Osteoblast (primary cell): ENCODE measurements around the gene CHMP4A. TPM values are rescaled to one million over a fixed set of nuclear protein-coding genes. Genes with fewer than 3 reads are reported as not detected.
A peak's percentile ranks its signal among the peaks of the same experiment; 100 is the strongest.

Source experiments
- DNase-seq: peaks from one replicate; pipeline ENCODE4 v3.0.0; 2011; ENCODE audit warnings: low spot score, mixed read lengths; ENCODE audit not compliant: insufficient read length; ENCODE audit errors: missing footprints
- H2AFZ ChIP-seq: 2 replicates; pipeline ENCODE4 v1.6.0; 2011; ENCODE audit warnings: mild to moderate bottlenecking, low read length
- H3K27ac ChIP-seq: 2 replicates; pipeline ENCODE4 v1.5.1; 2011; ENCODE audit warnings: mild to moderate bottlenecking, low read depth, low read length, moderate library complexity
- H3K27me3 ChIP-seq: 2 replicates; pipeline ENCODE4 v1.6.0; 2012; ENCODE audit warnings: mild to moderate bottlenecking, control low read depth, inconsistent platforms, low read length, moderate library complexity; ENCODE audit not compliant: insufficient read depth
- H3K36me3 ChIP-seq: 2 replicates; pipeline ENCODE4 v1.5.1; 2011; ENCODE audit warnings: mild to moderate bottlenecking, low read length, control low read depth, moderate library complexity; ENCODE audit not compliant: insufficient read depth
- H3K4me1 ChIP-seq: 2 replicates; pipeline ENCODE4 v1.5.1; 2011; ENCODE audit warnings: mild to moderate bottlenecking, low read length, control low read depth, moderate library complexity; ENCODE audit not compliant: insufficient read depth
- H3K4me2 ChIP-seq: 2 replicates; pipeline ENCODE4 v1.6.0; 2011; ENCODE audit warnings: mild to moderate bottlenecking, low read length; ENCODE audit not compliant: insufficient read depth
- H3K4me3 ChIP-seq: fragments of 200-600 bp; sonication (generic); 3 replicates; pipeline ENCODE4 v1.5.1; 2012; ENCODE audit warnings: mild to moderate bottlenecking, low read length, inconsistent platforms; ENCODE audit not compliant: insufficient read depth
- H3K79me2 ChIP-seq: 2 replicates; pipeline ENCODE4 v1.6.0; 2012; ENCODE audit warnings: mild to moderate bottlenecking, low read length, control low read depth, inconsistent platforms; ENCODE audit not compliant: insufficient read depth
- H3K9me3 ChIP-seq: 2 replicates; pipeline ENCODE4 v1.5.1; 2011; ENCODE audit warnings: low read depth, low read length, control low read depth
- H4K20me1 ChIP-seq: 2 replicates; pipeline ENCODE4 v1.6.0; 2012; ENCODE audit warnings: mild to moderate bottlenecking, low read length, control low read depth; ENCODE audit not compliant: insufficient read depth
- CTCF ChIP-seq: IDR thresholded peaks from 2 replicates; pipeline ENCODE4 v1.5.1; 2011; ENCODE audit warnings: mild to moderate bottlenecking, low read depth, low read length, moderate library complexity; ENCODE audit errors: extremely low read depth
- total RNA-seq: library from RNA; depleted of rRNA; stranded (reverse); fragments of >200 nt; gene quantifications from 2 replicates; pipeline ENCODE4 v1.2.3, GENCODE V29; 2012

CHMP4A gene
- total RNA-seq, 1 donor, result 19.2 TPM

GRCh38 chr14:24238123-24238522 is 24.8 kb upstream of the CHMP4A start:
- peaks cover 61% of the 10 kb centered on the region for H3K36me3 ChIP-seq
- H2AFZ ChIP-seq, result no peak overlapping the region
- H3K4me2 ChIP-seq, result no peak overlapping the region
- DNase-seq, result peak; percentile 61
- peaks cover 12% of the 10 kb centered on the region for H4K20me1 ChIP-seq
- H3K4me1 ChIP-seq, result peaks cover 47% of the 10 kb centered on the region
- H3K4me3 ChIP-seq, result no peak overlapping the region
- no peaks in the 10 kb centered on the region for H3K27me3 ChIP-seq
- no peak for TF ChIP-seq CTCF
- peaks cover 69% of the 10 kb centered on the region for H3K79me2 ChIP-seq
- peak overlapping the region; percentile 7 for H3K27ac ChIP-seq
- H3K9me3 ChIP-seq, result no peaks in the 10 kb centered on the region

- no peak for DNase-seq
- Histone ChIP-seq H2AFZ (no peak overlapping the region), H3K4me3 (no peak overlapping the region), H3K4me2 (no peak overlapping the region), H3K27me3 (no peaks in the 10 kb centered on the region), H3K4me1 (peaks cover 51% of the 10 kb centered on the region), H4K20me1 (peaks cover 12% of the 10 kb centered on the region), H3K36me3 (peaks cover 61% of the 10 kb centered on the region), H3K79me2 (peaks cover 73% of the 10 kb centered on the region), H3K9me3 (no peaks in the 10 kb centered on the region), H3K27ac (peak overlapping the region; percentile 7)
- TF ChIP-seq CTCF, result no peak
These were observed 24.2 kb upstream of the CHMP4A start for GRCh38 chr14:24237463-24237955.

- Histone ChIP-seq H3K4me2 (no peak overlapping the region), H3K4me1 (peaks cover 49% of the 10 kb centered on the region), H3K27me3 (no peaks in the 10 kb centered on the region), H3K27ac (no peak overlapping the region), H3K9me3 (no peaks in the 10 kb centered on the region), H3K36me3 (peaks cover 61% of the 10 kb centered on the region), H3K4me3 (no peak overlapping the region), H3K79me2 (peaks cover 75% of the 10 kb centered on the region), H4K20me1 (peaks cover 10% of the 10 kb centered on the region), H2AFZ (no peak overlapping the region)
- no peak for DNase-seq
- no peak for TF ChIP-seq CTCF
These were observed 23.6 kb upstream of the CHMP4A start for GRCh38 chr14:24236689-24237462.
